HG03571 (cell line): ENCODE data around the gene VAPA.
A peak's percentile ranks its signal among the peaks of the same experiment; 100 is the strongest.

Experiments used
- ATAC-seq: cut with Tn5 transposase; IDR thresholded peaks from one replicate; pipeline ENCODE4 v1.9.1; 2021; ENCODE audit not compliant: unreplicated experiment

The VAPA gene

GRCh38 chr18:9913526-9914333 is at the start of gene VAPA:
TSS of gene VAPA (plus strand) at chr18:9914016. CDS start at chr18:9914257, 241 bp downstream.
- peak; percentile 85 for ATAC-seq

DNA sequence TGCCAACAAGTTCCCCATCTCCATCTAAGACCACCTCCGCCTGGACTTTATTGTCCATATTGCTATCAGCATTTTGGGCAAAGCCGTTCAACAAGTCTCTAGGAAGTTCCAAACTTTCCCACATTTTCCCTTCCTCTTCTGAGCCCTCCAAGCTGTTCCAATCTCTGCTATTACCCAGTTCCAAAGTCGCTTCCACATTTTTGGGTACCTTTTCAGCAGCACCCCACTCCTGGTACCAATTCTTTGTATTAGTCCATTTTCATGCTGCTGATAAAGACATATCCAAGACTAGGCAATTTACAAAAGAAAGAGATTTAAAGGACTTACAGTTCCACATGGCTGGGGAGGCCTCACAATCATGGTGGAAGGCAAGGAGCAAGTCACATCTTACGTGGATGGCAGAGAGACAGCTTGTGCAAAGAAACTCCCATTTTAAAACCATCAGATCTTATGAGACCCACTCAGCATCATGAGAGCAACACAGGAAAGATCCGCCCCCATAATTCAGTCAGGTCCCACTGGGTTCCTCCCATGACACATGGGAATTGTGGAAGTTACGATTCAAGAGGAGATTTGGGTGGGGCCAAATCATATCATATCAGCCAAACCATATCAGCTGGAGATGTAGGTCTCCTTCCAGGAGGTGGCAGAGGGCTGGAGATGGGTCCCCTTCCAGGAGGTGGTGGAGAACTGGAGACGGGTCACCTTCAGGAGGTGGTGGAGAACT is 47.9 kb upstream of the VAPA start:
- no peak for ATAC-seq

DNA sequence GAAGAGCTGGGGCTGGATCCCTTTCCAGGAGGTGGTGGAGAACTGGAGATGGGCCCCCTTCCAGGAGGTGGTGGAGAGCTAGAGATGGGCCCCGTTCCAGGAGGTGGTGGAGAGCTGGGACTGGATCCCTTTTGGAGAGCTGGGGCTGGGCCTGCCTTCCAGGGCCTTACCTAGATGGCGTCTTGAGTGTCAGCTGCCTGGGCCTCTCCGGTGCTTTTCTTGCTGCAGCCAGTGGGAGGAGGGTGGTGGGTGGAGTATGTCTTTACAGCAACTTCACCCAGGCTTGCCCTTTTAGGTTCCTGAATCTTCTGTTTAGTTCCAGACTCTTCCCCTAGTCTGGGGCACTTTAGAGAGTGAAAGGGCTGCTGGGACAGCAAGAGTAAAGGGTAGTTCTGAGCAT is 47.2 kb upstream of the VAPA start:
- no peak for ATAC-seq

- no peak for ATAC-seq
Observed at GRCh38 chr18:9867071-9867594, 46.7 kb upstream of the VAPA start.

DNA sequence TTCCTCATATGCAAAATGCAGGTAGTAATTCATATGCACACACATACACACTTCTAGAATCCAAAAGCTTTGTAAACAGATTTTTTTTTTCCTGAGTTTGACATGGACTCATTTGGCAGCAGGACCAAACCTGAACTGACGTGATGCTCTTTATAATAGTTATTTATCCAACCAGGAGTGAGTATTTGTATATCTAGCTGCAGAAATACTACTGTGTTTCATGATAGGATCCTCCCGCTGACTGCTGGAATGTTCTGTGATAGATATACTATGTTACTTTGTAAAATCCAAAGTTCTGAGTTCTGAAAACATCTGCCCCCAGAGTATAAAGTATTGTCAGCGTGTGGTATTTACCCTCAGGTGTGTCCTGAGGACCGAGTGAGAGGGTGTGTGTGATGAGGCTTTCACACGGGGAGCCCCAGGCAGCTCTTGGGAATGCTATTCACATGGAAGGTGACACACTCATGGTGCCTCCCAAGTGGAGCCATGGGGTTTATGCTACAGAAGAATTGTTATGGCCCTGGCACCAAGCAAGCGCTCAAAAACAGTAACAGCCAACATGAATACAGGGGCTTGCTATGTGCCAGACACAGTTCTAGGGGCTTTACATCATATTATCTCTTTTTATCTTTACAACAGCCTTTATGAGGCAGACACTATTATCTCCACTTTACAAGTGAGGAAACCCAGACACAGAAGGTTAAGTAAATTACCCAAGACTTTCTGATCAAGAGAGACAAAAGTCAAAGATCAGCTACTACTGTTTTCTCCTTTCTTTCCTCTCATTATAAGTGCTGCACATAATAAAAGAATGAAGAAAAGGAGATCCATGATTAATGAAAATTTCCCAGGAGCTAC is 44.7 kb upstream of the VAPA start:
- ATAC-seq = no peak

- ATAC-seq = peak; percentile 53
Observed at GRCh38 chr18:9869715-9870430, 43.9 kb upstream of the VAPA start.

DNA sequence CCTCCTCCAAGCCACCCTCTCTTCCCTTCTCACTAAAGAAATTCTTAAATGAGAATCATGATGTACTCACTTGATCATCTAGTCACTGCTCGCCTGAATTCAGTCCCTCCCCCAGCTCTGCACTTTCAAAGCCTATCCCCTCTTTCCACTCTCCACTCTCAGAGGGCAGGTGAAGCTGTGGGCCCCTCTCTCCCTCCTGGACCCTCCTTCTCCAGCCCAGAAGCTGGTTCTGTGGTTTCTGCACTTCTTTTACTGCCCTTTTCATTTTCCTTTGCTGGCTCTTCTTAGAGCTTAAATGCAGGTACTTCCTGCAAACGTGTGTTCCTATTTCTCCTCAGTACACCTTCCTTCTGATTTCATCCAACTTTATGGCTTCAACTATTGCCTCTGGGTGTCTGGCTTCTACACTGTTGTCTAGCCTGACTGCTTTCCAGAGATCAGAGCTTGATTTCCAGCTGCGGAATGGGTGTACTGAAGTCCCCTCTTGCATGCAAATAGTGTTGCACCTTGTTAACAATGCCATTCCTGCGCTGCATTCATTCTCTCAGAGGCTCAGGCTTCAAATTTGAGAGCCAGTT is 43.3 kb upstream of the VAPA start:
- ATAC-seq = no peak

DNA sequence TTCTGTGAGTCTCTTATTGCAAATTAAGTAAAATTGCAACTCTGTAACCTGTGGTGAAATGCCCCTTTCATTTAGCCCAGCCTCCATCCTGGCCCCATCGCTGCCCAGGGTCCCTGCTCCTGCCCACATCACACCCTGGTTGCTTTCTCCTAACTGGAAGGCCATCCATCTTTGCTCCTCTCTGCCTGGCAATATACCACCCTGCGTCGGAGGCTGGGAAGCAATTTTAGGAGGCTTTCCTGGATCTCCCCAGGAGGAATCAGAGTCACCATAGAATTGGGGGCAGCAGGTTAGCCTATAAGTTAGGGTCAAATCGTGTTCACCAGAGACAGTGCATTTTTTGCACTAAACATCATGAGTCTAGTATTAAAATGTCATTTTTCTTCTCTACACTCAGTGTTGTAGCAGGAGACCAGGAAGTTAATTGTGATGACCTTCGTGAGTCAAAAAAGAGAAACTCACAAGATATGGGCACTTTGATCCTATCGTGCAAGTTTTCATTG is 42.5 kb upstream of the VAPA start:
- no peak for ATAC-seq

DNA sequence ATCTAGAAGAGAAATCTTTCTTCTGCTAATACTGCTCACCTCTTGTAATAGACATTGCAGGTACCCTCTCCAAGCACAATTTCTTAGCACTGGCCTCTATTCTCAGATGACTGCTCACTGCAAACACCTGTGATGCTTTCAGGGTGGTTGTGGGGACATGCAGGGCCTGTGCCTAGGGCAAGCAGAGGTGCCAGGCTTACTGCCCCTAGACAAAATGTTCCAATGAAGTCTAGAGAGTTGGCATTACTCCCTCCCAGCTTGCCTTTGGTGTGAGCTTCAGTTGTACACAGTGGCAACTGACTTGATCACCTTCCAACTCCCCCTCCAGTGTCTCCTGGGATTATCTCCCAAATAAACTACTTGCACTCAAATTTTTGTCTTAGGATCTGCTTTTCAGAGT is 41.0 kb upstream of the VAPA start:
- no peak for ATAC-seq

- ATAC-seq = no peak
Observed at GRCh38 chr18:9874728-9875127, 39.1 kb upstream of the VAPA start.

GRCh38 chr18:9876212-9876866 is 37.5 kb upstream of the VAPA start:
- ATAC-seq = no peak

DNA sequence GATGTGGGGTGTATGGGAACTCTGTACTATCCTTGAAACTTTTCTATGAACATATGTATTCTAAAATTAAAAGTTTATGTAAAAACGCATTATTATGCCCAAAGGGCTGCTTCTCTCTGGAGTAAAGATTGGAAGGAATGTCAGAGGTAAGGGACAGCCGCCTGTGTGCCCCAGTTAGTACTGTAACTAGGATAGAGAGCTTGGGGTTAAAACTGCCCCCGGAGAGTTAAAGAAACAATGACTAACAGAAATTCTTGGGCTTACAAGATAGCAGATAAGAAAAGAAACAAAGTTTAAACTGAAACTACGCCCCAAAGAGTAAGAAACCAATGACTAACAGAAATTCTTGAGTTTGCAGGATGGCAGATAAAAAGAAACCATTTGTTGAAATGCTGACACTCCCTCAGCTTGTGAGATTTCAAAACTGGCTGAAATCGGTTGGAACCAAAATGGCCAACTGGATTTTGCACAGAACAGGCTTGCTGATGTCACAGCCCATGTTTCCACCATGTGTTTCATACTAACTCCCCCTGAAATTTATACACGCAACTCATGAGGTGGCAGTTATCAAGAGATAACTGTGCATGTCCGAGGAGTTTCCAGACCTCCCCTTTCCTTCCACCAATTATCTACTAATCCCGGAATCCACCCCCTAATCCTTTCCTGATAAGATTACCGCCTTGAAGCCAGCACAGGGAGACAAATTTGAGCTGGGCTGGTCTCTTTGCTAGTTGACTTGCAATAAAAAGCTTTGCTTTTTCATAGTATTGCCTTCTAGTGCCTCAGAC is 36.8 kb upstream of the VAPA start:
- ATAC-seq = no peak

DNA sequence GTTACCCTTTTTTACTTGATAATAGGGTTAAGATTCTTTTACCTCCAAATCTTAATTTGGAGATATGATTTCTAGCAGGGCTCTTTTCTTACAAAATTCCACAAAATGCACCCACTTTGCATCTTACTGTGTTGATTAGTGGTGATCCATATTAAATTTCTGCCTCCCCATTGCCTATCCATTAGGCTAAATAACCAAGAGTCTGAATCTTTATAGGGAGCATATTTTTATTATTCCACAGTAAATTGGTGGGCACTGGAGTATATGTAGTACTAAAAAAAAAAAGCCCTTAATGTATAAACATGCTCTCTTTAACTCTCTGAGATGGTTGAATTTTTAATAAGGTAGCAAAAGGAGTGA is 36.2 kb upstream of the VAPA start:
- ATAC-seq = no peak

- no peak for ATAC-seq
Observed at GRCh38 chr18:9878095-9878494, 35.7 kb upstream of the VAPA start.

- ATAC-seq = no peak
Observed at GRCh38 chr18:9878783-9879242, 35.0 kb upstream of the VAPA start.

DNA sequence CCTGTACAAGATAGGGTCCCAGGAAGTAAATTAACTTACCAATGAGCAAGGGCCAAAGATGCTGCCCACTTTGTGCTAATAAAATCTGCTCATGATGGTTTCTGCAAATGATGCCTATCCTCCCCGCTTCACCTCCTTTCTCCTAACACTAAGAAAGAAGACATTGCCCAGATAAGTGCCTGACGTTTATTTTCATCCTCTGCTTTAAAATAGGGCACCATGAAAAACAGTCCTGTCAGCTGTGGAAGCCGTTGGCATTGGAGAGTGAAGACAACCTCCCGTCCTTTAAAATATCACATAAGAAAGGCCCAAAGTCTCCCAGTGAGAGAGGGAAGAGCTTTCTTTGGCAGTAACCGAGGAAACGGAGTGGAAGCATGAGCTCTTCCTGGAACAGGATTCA is 29.7 kb upstream of the VAPA start:
- ATAC-seq = no peak

DNA sequence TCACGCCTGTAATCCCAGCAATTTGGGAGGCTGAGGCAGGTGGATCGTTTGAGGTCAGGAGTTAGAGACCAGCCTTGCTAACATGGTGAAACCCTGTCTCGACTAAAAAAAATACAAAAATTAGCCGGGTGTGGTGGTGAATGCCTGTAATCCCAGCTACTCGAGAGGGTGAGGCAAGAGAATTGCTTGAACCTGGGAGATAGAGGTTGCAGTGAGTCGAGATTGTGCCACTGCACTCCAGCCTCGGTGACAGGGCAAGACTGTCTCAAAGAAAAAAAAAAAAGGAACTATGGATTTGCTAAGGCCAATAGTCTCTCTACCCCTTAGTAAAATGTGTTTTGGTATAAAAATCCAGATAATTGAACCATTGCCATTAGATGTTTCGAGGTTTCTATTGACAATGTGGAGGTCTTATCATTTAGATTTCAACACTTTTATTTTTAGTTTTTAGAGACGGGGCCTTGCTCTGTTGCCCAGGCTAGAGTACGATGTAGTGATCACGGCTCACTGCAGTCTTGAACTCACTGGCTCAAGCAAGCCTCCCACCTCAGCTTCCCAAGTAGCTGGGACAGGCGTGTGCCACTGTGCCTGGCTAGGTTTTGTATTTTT is 29.2 kb upstream of the VAPA start:
- no peak for ATAC-seq
